Subcutaneous adipose tissue (tissue), 4 donors: ENCODE results near the gene PLXNA4. TPM values are rescaled to one million over a fixed set of nuclear protein-coding genes. Genes with fewer than 3 reads are reported as not detected.

Experiments used
- total RNA-seq, 4 donors: library from RNA; depleted of rRNA; stranded (reverse); fragments of >200 nt; gene quantifications; one replicate each; pipeline ENCODE4 v1.1.0, GENCODE V29; 2016
- TF ChIP-seq, protein P1 (sequence below): fragments of 450-650 bp; IDR thresholded peaks from one replicate; pipeline ENCODE4 v1.5.1; 2016; ENCODE audit warnings: low read depth, mild to moderate bottlenecking, control low read depth, antibody characterized with exemption, moderate library complexity

The PLXNA4 gene
- total RNA-seq, 4 donors from 2014 or later: 30.2 to 112 (median 54.6) TPM

DNA sequence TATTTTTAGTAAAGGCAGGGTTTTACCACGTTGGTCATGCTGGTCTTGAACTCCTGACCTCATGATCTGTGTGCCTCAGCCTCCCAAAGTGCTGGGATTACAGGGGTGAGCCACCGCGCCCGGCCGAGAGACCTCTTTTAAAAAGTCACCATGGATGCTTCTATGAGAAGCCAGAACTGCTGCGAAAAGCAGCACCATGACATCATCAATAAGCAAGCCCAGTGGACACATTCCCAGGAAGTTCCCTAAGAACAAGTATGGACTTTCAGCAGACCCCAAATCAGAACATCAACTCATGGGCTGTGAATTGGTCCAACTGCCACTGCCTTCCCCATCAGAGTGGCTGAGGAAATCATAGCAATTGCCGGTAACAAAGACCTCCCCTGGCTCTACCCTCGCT is 93.4 kb downstream of the PLXNA4 start:
- TF ChIP-seq, protein P1, sequence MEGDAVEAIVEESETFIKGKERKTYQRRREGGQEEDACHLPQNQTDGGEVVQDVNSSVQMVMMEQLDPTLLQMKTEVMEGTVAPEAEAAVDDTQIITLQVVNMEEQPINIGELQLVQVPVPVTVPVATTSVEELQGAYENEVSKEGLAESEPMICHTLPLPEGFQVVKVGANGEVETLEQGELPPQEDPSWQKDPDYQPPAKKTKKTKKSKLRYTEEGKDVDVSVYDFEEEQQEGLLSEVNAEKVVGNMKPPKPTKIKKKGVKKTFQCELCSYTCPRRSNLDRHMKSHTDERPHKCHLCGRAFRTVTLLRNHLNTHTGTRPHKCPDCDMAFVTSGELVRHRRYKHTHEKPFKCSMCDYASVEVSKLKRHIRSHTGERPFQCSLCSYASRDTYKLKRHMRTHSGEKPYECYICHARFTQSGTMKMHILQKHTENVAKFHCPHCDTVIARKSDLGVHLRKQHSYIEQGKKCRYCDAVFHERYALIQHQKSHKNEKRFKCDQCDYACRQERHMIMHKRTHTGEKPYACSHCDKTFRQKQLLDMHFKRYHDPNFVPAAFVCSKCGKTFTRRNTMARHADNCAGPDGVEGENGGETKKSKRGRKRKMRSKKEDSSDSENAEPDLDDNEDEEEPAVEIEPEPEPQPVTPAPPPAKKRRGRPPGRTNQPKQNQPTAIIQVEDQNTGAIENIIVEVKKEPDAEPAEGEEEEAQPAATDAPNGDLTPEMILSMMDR: no peak

DNA sequence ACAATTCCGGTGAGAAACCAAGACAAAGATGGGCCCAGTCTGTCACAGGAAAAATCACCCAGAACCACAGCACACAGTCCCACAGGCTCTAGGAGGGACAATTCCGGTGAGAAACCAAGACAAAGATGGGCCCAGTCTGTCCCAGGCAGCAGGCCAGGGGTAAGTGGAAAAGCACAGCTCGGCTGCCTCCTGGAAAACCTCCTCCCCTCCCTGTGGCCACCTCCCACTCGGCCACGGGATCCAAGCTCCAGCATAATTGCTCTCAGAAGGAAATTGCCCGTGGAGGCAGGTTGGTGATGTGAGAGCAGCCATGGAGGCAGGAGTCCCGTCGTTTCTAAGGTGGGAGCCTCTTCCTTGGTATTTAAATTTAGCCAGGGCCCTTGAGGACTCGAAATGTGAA is 95.7 kb downstream of the PLXNA4 start:
- TF ChIP-seq, protein P1: no peak

DNA sequence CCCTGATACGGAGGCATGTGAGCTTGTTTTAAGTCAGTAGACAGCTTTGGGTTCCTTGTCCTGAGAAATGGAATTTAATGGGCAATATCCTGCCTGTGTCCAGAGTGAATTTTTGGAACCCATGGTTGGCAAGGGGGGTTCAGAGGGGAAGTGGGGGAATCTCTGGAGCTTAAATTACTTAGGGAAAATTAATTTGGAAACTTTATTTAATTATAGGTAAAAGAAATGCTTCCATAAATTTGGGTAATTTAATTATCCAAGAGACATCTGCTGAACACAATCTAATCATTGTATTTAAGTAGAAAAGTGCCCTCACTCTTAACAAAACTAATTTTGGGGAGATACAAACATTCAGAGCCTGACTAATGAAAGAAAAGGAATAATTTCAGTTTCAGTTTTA is 99.7 kb downstream of the PLXNA4 start:
- TF ChIP-seq, protein P1: no peak

DNA sequence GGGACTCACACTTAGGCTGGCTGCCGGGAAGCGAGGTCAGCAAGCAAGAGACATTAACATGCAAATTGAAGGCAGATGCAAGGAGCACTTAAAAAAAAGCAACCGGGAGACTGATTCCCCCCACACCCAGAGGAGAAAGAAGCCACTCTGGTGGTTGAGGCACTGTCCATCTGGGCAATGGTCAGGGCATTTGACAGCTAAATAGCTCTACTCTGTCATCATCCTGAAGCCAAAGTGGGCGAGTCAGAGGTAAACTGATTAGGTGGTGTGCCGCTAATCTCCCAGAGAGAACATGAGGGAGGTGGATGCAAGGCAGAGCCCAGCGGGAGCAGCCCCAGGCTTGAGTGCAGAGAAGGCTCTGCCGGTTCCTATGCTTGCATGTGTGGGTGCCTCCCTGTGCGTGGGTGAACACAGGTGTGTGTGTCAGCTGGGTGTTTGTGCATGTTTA is 100.6 kb downstream of the PLXNA4 start:
- TF ChIP-seq, protein P1: no peak

DNA sequence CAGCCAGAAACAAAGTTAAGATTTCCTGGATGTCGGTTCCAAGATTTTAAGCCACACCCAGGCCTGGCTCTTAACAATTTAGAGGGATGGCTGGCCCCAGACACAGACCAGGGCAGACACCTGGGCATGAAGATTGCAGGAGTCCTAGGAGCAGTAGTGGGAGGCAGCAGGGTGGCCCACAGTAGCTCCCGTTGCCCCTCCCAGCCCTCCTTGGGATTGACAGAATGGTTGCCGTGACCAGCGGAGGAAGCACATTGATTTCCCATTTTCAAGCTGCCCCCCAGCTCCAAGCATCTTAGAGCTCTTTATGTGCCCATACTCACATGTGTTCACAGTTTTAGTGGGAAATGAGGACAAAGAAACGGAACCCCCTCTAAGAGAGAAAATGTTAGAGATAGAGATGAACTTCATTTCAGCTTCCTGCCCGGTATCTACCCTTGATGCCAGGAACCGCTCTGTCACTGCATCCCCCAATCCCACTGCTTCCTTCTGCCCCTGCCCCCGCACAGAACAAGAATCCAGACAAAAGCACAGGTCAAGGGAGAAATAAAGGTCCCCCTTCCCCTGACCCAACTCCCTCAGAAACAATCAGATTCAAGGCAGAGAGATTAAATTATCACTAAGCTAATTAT is 101.1 kb downstream of the PLXNA4 start:
- TF ChIP-seq, protein P1: no peak

DNA sequence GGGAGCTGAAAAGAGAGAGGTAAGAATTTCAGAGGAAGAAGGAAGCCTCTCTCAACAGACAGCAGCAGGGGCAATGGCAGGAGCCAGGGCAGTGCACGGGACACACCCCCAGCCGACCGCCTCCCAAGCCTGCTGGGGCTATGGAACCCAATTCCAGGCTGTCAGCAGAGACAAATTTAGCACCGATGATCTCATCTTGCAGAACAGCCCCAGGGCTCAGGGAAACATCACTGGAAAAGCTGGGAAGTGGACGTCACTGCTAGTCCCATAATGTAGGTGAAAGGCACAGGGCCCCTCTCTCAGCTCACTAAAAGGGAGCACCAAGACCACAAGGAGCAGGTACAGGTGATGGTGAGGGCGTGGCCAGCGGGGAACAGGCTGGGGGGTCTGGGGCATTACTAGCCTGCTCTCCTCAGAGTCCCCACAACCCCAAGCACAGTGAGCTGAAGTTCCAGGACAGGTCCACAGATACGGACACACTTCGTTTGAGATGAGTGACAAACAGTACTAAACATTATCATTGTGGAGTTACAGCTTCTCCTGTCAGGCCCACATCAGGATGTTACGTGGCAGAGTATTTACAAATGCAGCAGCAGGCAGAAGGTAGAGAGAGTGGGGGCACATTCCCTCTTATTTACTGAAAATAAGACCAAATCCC is 103.7 kb downstream of the PLXNA4 start:
- TF ChIP-seq, protein P1: no peak

DNA sequence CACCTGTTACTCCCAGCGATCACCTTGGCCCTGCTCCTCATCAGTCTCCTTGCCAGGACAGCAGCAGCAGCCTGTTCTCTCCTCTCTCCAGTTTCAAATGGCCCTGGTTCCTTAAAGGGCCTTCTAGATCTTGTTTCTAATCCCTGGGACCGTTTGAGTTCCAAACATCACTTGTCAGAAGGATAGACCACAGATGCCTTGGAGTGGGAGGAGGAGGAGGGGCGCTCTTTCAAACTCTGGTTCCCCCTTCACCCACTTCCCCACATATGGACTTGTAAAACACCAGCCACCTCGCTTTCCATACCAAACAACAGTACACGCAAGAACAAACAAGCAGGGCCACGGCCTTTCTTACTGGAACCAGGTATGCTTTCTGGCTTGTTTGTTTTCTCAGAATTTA is 104.8 kb downstream of the PLXNA4 start:
- TF ChIP-seq, protein P1: no peak
